Stimulated activated CD8-positive, alpha-beta memory T cell treated with anti-CD3 and anti-CD28 coated beads, Interleukin-4, amount 100 ng/mL, for 4 hours (primary cell): Measurements from ENCODE around the gene SDK2.

Experiments used
- DNase-seq, 2 donors: peaks; one replicate each; pipeline ENCODE4 v3.0.0-alpha.2; 2020; ENCODE audit warnings: low read depth in 2 of 2, low spot score in 1 of 2

Gene SDK2

GRCh38 chr17:73371836-73372235, 272.4 kb downstream of the SDK2 start:
- DNase-seq, result no peak

- DNase-seq, result no peak
Observed at GRCh38 chr17:73371285-73371684, 273.0 kb downstream of the SDK2 start.

GRCh38 chr17:73369817-73370490, 274.3 kb downstream of the SDK2 start:
- DNase-seq, result peak; percentile 36 to 73

- DNase-seq, result no peak
Observed at GRCh38 chr17:73369111-73369521, 275.1 kb downstream of the SDK2 start.

GRCh38 chr17:73368085-73368631, 276.1 kb downstream of the SDK2 start:
- DNase-seq, result no peak

GRCh38 chr17:73365906-73366623, 278.2 kb downstream of the SDK2 start:
- DNase-seq, result no peak

- DNase-seq, result no peak
Observed at GRCh38 chr17:73365301-73365874, 278.9 kb downstream of the SDK2 start.

GRCh38 chr17:73364155-73364522, 280.1 kb downstream of the SDK2 start:
- no peak for DNase-seq

- DNase-seq, result no peak
Observed at GRCh38 chr17:73363442-73364154, 280.6 kb downstream of the SDK2 start.

GRCh38 chr17:73362697-73363096, 281.5 kb downstream of the SDK2 start:
- DNase-seq, result no peak

GRCh38 chr17:73360961-73361761, 283.1 kb downstream of the SDK2 start:
- no peak for DNase-seq

GRCh38 chr17:73359987-73360410, 284.2 kb downstream of the SDK2 start:
- DNase-seq, result no peak

- no peak for DNase-seq
Observed at GRCh38 chr17:73359352-73359751, 284.9 kb downstream of the SDK2 start.

- no peak for DNase-seq
Observed at GRCh38 chr17:73358668-73359067, 285.6 kb downstream of the SDK2 start.

GRCh38 chr17:73357981-73358380, 286.3 kb downstream of the SDK2 start:
- no peak for DNase-seq

GRCh38 chr17:73357318-73357717, 286.9 kb downstream of the SDK2 start:
- no peak for DNase-seq

- no peak for DNase-seq
Observed at GRCh38 chr17:73356561-73357170, 287.6 kb downstream of the SDK2 start.

GRCh38 chr17:73354423-73355284, 289.6 kb downstream of the SDK2 start:
- no peak for DNase-seq

GRCh38 chr17:73352261-73352660, 292.0 kb downstream of the SDK2 start:
- DNase-seq, result no peak
